CD14-positive monocyte (primary cell): ENCODE data around the gene EMILIN2. TPM values are rescaled to one million over a fixed set of nuclear protein-coding genes. Genes with fewer than 3 reads are reported as not detected.

Experiments
- DNase-seq, 3 donors: peaks; one replicate each; pipeline ENCODE4 v3.0.0-alpha.2; 2011 to 2022
- H2AFZ ChIP-seq: 2 replicates; pipeline ENCODE4 v1.6.0; 2012; ENCODE audit warnings: mild to moderate bottlenecking, low read depth, low read length, inconsistent platforms; ENCODE audit not compliant: insufficient read depth, poor library complexity, severe bottlenecking
- H3K27ac ChIP-seq, 2 donors: 1 replicate in 1 of 2; 2 replicates in 1 of 2; pipeline ENCODE4 v1.5.1; 2012 to 2013; ENCODE audit warnings: low read length in 2 of 2, control low read depth in 1 of 2, inconsistent platforms in 1 of 2, low read depth in 1 of 2, mild to moderate bottlenecking in 1 of 2
- H3K27me3 ChIP-seq, 2 donors: one replicate each; pipeline versions ENCODE4 v1.6.0 to v1.6.1; 2011 to 2013; ENCODE audit warnings: low read length in 2 of 2; ENCODE audit not compliant: control insufficient read depth in 2 of 2, insufficient read depth in 2 of 2
- H3K36me3 ChIP-seq, 2 donors: replicated peaks in 1 of 2; 1 replicate in 1 of 2; 2 replicates in 1 of 2; pipeline versions ENCODE4 v1.5.1 to v1.6.1; 2012 to 2013; ENCODE audit warnings: low read length in 2 of 2, control low read depth in 1 of 2, inconsistent platforms in 1 of 2, mild to moderate bottlenecking in 1 of 2; ENCODE audit not compliant: insufficient read depth in 2 of 2, control insufficient read depth in 1 of 2
- H3K4me1 ChIP-seq, 2 donors: 1 replicate in 1 of 2; 2 replicates in 1 of 2; pipeline versions ENCODE4 v1.5.1 to v1.6.1; 2012 to 2013; ENCODE audit warnings: low read length in 2 of 2, control low read depth in 1 of 2, inconsistent platforms in 1 of 2, mild to moderate bottlenecking in 1 of 2, moderate library complexity in 1 of 2; ENCODE audit not compliant: insufficient read depth in 2 of 2, control insufficient read depth in 1 of 2
- H3K4me2 ChIP-seq: replicated peaks from 2 replicates; pipeline ENCODE3; 2012; ENCODE audit warnings: low read length, moderate library complexity, mild to moderate bottlenecking; ENCODE audit not compliant: poor library complexity, severe bottlenecking; ENCODE audit errors: extremely low read depth
- H3K4me3 ChIP-seq, 3 experiments: fragments of 200-600 bp in 1 of 3; sonication (generic) in 1 of 3; replicated peaks in 1 of 3; 1 replicate in 2 of 3; 2 replicates in 1 of 3; pipeline ENCODE4 v1.5.1; 2011 to 2013; ENCODE audit warnings: low read length in 3 of 3, mild to moderate bottlenecking in 3 of 3, control low read depth in 2 of 3, low read depth in 2 of 3, inconsistent platforms in 1 of 3, moderate library complexity in 1 of 3
- H3K79me2 ChIP-seq: 2 replicates; pipeline ENCODE4 v1.6.0; 2012; ENCODE audit warnings: mild to moderate bottlenecking, control low read depth, inconsistent platforms, low read length, moderate library complexity; ENCODE audit not compliant: insufficient read depth
- H3K9ac ChIP-seq: 2 replicates; pipeline ENCODE4 v1.6.0; 2017; ENCODE audit warnings: low read length, mild to moderate bottlenecking; ENCODE audit not compliant: insufficient read depth, poor library complexity, severe bottlenecking
- H3K9me3 ChIP-seq, 2 donors: replicated peaks in 1 of 2; 1 replicate in 1 of 2; 2 replicates in 1 of 2; pipeline versions ENCODE4 v1.5.1 to v1.6.1; 2012 to 2013; ENCODE audit warnings: low read length in 2 of 2, control low read depth in 1 of 2; ENCODE audit not compliant: control insufficient read depth in 1 of 2, insufficient read depth in 1 of 2
- H4K20me1 ChIP-seq: 2 replicates; pipeline ENCODE4 v1.6.0; 2012; ENCODE audit warnings: mild to moderate bottlenecking, low read length, control low read depth, moderate library complexity; ENCODE audit not compliant: insufficient read depth
- H3K27ac Mint-ChIP-seq, 7 donors: one replicate each; pipeline ENCODE4 v1.8.0; 2020; ENCODE audit warnings: mild to moderate bottlenecking in 7 of 7, mixed read lengths in 7 of 7, moderate library complexity in 6 of 7, inconsistent platforms in 2 of 7
- H3K27me3 Mint-ChIP-seq, 3 donors: one replicate each; pipeline ENCODE4 v1.8.0; 2021 to 2022; ENCODE audit warnings: low read depth in 3 of 3, mild to moderate bottlenecking in 3 of 3, mixed read lengths in 3 of 3, moderate library complexity in 3 of 3, inconsistent platforms in 1 of 3
- H3K36me3 Mint-ChIP-seq, 2 donors: one replicate each; pipeline ENCODE4 v1.8.0; 2020; ENCODE audit warnings: mixed read lengths in 2 of 2, inconsistent platforms in 1 of 2, mild to moderate bottlenecking in 1 of 2
- H3K4me1 Mint-ChIP-seq: one replicate; pipeline ENCODE4 v1.8.0; 2020; ENCODE audit warnings: mild to moderate bottlenecking, mixed read lengths
- H3K4me3 Mint-ChIP-seq, 2 donors: one replicate each; pipeline ENCODE4 v1.8.0; 2020; ENCODE audit warnings: mild to moderate bottlenecking in 2 of 2, mixed read lengths in 2 of 2, moderate library complexity in 1 of 2
- H3K9me3 Mint-ChIP-seq, 7 donors: one replicate each; pipeline ENCODE4 v1.8.0; 2020 to 2022; ENCODE audit warnings: mixed read lengths in 7 of 7, mild to moderate bottlenecking in 6 of 7, moderate library complexity in 6 of 7, inconsistent platforms in 2 of 7
- CTCF ChIP-seq: fragments of 200-600 bp; IDR thresholded peaks from one replicate; pipeline ENCODE4 v1.8.0; 2022; ENCODE audit warnings: antibody characterized with exemption, mild to moderate bottlenecking
- WGBS: methylation state at CpG from one replicate; pipeline ENCODE4 v1.1.5; 2013; ENCODE audit warnings: missing lambda C conversion rate; ENCODE audit not compliant: insufficient coverage; 5-methylcytosine and 5-hydroxymethylcytosine counted together
- intact Hi-C, 2 donors: fragments of 100-400 bp; cut with micrococcal nuclease; formaldehyde crosslinking; loops; one replicate each; pipeline versions ENCODE4 v1.15.0 to v1.15.1; 2023
- polyA plus RNA-seq, 3 donors: library from polyadenylated mRNA; depleted of rRNA in 1 of 3; unstranded in 2 of 3; stranded (reverse) in 1 of 3; fragments of 300-500 nt in 2 of 3; fragments of >200 nt in 1 of 3; fragmentation: Illumina TruSeq in 2 of 3; gene quantifications; 1 replicate in 2 of 3; 2 replicates in 1 of 3; pipeline ENCODE4 v1.2.3, GENCODE V29; 2012 to 2021

Gene EMILIN2
- polyA plus RNA-seq, 3 donors = 30.5 to 43.2 (median 33.8) TPM

GRCh38 chr18:2927745-2928144, 80.9 kb downstream of the EMILIN2 start:
- H3K9ac ChIP-seq = no peak overlapping the region
- peaks cover 12% of the 10 kb centered on the region for H4K20me1 ChIP-seq
- no peaks in the 10 kb centered on the region for H3K27me3 ChIP-seq
- H3K9me3 ChIP-seq = no peaks in the 10 kb centered on the region
- Mint-ChIP-seq H3K27me3 (no peaks in the 10 kb centered on the region), H3K27ac (peak overlapping the region in 1 of 7 donors; percentile 8), H3K9me3 (no peaks in the 10 kb centered on the region), H3K36me3 (peaks cover 69 to 83% of the 10 kb centered on the region in 2 donors), H3K4me3 (no peak overlapping the region), H3K4me1 (no peaks in the 10 kb centered on the region)
- TF ChIP-seq CTCF = no peak
- H3K79me2 ChIP-seq = no peaks in the 10 kb centered on the region
- DNase-seq = no peak
- intact Hi-C loops = loop anchor here in 1 of 2 donors (10.0 kb wide), 1 partner anchor 207 kb away; no protein-coding TSS in a partner anchor
- H3K36me3 ChIP-seq = peaks cover 65 to 92% of the 10 kb centered on the region in 2 donors
- H3K4me1 ChIP-seq = no peaks in the 10 kb centered on the region
- no peak overlapping the region for H3K27ac ChIP-seq
- H2AFZ ChIP-seq = no peak overlapping the region
- WGBS = 98% methylated on average over 7 of the region's 8 CpGs
- H3K4me3 ChIP-seq = no peak overlapping the region
- H3K4me2 ChIP-seq = no peak overlapping the region

GRCh38 chr18:2932247-2933181, 85.7 kb downstream of the EMILIN2 start:
- Histone ChIP-seq H3K79me2 (no peaks in the 10 kb centered on the region), H3K9me3 (no peaks in the 10 kb centered on the region), H3K4me1 (no peaks in the 10 kb centered on the region), H3K4me2 (no peak overlapping the region), H3K4me3 (no peak overlapping the region), H3K27ac (peak overlapping the region in 1 of 2 donors; percentile 45), H3K36me3 (peaks cover 68 to 92% of the 10 kb centered on the region in 2 donors), H3K9ac (no peak overlapping the region), H3K27me3 (no peaks in the 10 kb centered on the region), H2AFZ (no peak overlapping the region), H4K20me1 (no peaks in the 10 kb centered on the region)
- Mint-ChIP-seq H3K4me3 (no peak overlapping the region), H3K9me3 (no peaks in the 10 kb centered on the region), H3K36me3 (peaks cover 63 to 74% of the 10 kb centered on the region in 2 donors), H3K4me1 (no peaks in the 10 kb centered on the region), H3K27ac (peak overlapping the region in 4 of 7 donors; percentile 12 to 58 (median 40)), H3K27me3 (no peaks in the 10 kb centered on the region)
- peak; percentile 85 for TF ChIP-seq CTCF
- peak; percentile 41 to 75 (median 52) for DNase-seq
- intact Hi-C loops = loop anchor here (2.0 to 10.0 kb wide), 7 partner anchors 55 to 315 kb away; partner anchors contain the start of gene MYL12A (in 1 of the 2)
- WGBS = 100% methylated on average over 1 of the region's 10 CpGs
